ENCODE data around the gene TMEM201. TPM values are rescaled to one million over a fixed set of nuclear protein-coding genes. Genes with fewer than 3 reads are reported as not detected.

Gene TMEM201
- polyA plus RNA-seq, 2 of the 4 experiments (the other 2 are of a cell fraction) = 1.9 to 8.7 TPM

- no peak overlapping the region for H3K4me3 ChIP-seq
- ATAC-seq (no peak), DNase-seq (ENCODE audit: low read depth in 1 of 2, low spot score in 1 of 2) (no peak), FAIRE-seq (no peak)
- no peaks in the 10 kb centered on the region for H3K9me3 ChIP-seq
- TF ChIP-seq PBX3 (IDR thresholded peaks at IDR 0.05) = no peak
- no peak for TF ChIP-seq PHF8 (IDR thresholded peaks at IDR 0.05; ENCODE audit: borderline replicate concordance, low read depth)
- no peak for TF ChIP-seq CEBPB (IDR thresholded peaks at IDR 0.05)
- no peak for TF ChIP-seq POLR2A (IDR thresholded peaks at IDR 0.05; ENCODE audit: low read length)
- TF ChIP-seq NPAS2 (CRISPR knock-in tag; IDR thresholded peaks at IDR 0.05; ENCODE audit: borderline replicate concordance) = no peak
- TF ChIP-seq HMGXB4 (CRISPR knock-in tag; IDR thresholded peaks at IDR 0.05; ENCODE audit: borderline replicate concordance) = no peak
- TF ChIP-seq NR3C1 (IDR thresholded peaks at IDR 0.05) = no peak
- no peak for TF ChIP-seq ZNF302 (CRISPR knock-in tag; IDR thresholded peaks at IDR 0.05)
- TF ChIP-seq CHD4 (IDR thresholded peaks at IDR 0.05; ENCODE audit: borderline replicate concordance) = no peak
- no peak for TF ChIP-seq FOSB (CRISPR knock-in tag; IDR thresholded peaks at IDR 0.05)
- TF ChIP-seq RFX5 (IDR thresholded peaks at IDR 0.05) = no peak
- TF ChIP-seq HOXB13 (CRISPR knock-in tag; IDR thresholded peaks at IDR 0.05; ENCODE audit: low read depth) = no peak
- no peak for TF ChIP-seq USF2 (IDR thresholded peaks at IDR 0.05)
- TF ChIP-seq CTCF (IDR thresholded peaks at IDR 0.05) = no peak
- H3K4me1 ChIP-seq = 0 out of 3 replicates have a peak, but pooled peaks cover 5% of the 10 kb centered on the region
- 73% methylated on average over 16 of the region's 16 CpGs for WGBS (ENCODE audit: missing lambda C conversion rate)
- CTCF ChIA-PET = interaction anchor here (0.6 to 2.4 kb wide), 4 partner anchors 8 to 210 kb away, joined by 3 to 9 read pairs (median 5); no protein-coding TSS in a partner anchor
- H3K4me2 ChIP-seq = no peak overlapping the region
- POLR2A ChIA-PET = no interaction called here
- no peak overlapping the region for H3K27ac ChIP-seq
Measured at GRCh38 chr1:9654834-9655723, 66.4 kb downstream of the TMEM201 start.

- ATAC-seq (no peak), FAIRE-seq (no peak), DNase-seq (ENCODE audit: low read depth in 1 of 2, low spot score in 1 of 2) (no peak)
- no peaks in the 10 kb centered on the region for H3K9me3 ChIP-seq
- WGBS (ENCODE audit: missing lambda C conversion rate) = 83% methylated on average over 10 of the region's 11 CpGs
- ChIA-PET CTCF (interaction anchor here (0.6 to 2.1 kb wide), 3 partner anchors 8 to 210 kb away, joined by 3 to 9 read pairs (median 4); no protein-coding TSS in a partner anchor), POLR2A (no interaction called here)
- H3K4me2 ChIP-seq = no peak overlapping the region
- no peak overlapping the region for H3K27ac ChIP-seq
- no peak overlapping the region for H3K4me3 ChIP-seq
- 0 out of 3 replicates have a peak, but pooled peaks cover 5% of the 10 kb centered on the region for H3K4me1 ChIP-seq
- TF ChIP-seq NFE2L2 (conservative IDR thresholded peaks at IDR 0.05; ENCODE audit: low read length) (no peak), EP300 (IDR thresholded peaks at IDR 0.05) (no peak), RCOR1 (IDR thresholded peaks at IDR 0.05; ENCODE audit: low read depth, low read length) (no peak), ESRRA (IDR thresholded peaks at IDR 0.05; ENCODE audit: borderline replicate concordance, low read length) (no peak), POLR2A (IDR thresholded peaks at IDR 0.05; ENCODE audit: low read length) (no peak), NR3C1 (IDR thresholded peaks at IDR 0.05) (no peak)
Measured at GRCh38 chr1:9655836-9656235, 67.1 kb downstream of the TMEM201 start.

Data from A549 (cell line).